ENCODE measurements around the gene BCL3.

The BCL3 gene

DNA sequence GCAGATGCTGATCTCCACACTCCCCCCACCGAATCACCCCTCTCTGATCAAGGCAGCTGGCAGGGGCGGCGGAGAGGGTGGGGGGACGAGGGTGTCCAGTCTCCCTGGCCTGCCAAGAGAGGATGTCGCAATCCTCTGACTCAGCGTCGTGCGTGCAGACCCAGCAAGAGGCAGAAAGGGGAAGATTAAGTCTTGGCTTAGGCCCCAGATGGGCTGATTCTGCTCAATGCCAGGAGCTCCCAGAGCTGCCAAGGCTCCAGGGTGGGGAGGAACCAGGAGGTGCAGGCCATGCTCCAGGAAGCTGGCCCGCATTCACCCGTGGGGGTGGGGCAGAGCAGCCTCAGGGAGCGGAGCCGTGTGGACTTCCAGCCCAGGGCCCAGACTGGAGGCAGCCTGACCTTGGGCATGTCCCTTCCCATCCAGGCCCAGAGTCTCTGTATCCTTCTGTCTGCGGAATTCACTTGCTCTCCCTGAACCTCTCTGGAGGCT, 6.6 kb upstream of the BCL3 start:
- H3K79me2 ChIP-seq (ENCODE audit: insufficient read depth, low read depth) = no peaks in the 10 kb centered on the region
- H3K4me3 ChIP-seq (IDR thresholded peaks at IDR 0.05; ENCODE audit: insufficient read depth, low read depth, low read length) = no peak overlapping the region
- H3K36me3 ChIP-seq (ENCODE audit: insufficient read depth) = no peaks in the 10 kb centered on the region
- H3K4me2 ChIP-seq = peak overlapping the region; percentile 49
- H3K9ac ChIP-seq = peak overlapping the region; percentile 21; the same call in 1 of the 2 replicates
- no peaks in the 10 kb centered on the region for H4K20me1 ChIP-seq (ENCODE audit: insufficient read depth)
- peak overlapping the region; percentile 53 for H3K27ac ChIP-seq
- no peaks in the 10 kb centered on the region for H3K27me3 ChIP-seq (ENCODE audit: insufficient read depth, low read depth)
- H2AFZ ChIP-seq (ENCODE audit: low read depth) = peak overlapping the region; percentile 85
- TF ChIP-seq, protein P1, sequence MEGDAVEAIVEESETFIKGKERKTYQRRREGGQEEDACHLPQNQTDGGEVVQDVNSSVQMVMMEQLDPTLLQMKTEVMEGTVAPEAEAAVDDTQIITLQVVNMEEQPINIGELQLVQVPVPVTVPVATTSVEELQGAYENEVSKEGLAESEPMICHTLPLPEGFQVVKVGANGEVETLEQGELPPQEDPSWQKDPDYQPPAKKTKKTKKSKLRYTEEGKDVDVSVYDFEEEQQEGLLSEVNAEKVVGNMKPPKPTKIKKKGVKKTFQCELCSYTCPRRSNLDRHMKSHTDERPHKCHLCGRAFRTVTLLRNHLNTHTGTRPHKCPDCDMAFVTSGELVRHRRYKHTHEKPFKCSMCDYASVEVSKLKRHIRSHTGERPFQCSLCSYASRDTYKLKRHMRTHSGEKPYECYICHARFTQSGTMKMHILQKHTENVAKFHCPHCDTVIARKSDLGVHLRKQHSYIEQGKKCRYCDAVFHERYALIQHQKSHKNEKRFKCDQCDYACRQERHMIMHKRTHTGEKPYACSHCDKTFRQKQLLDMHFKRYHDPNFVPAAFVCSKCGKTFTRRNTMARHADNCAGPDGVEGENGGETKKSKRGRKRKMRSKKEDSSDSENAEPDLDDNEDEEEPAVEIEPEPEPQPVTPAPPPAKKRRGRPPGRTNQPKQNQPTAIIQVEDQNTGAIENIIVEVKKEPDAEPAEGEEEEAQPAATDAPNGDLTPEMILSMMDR (conservative IDR thresholded peaks at IDR 0.05; ENCODE audit: low read depth, low read length) = no peak
- H3K4me1 ChIP-seq (ENCODE audit: low read depth, poor library complexity, severe bottlenecking) = peaks cover 46% of the 10 kb centered on the region

DNA sequence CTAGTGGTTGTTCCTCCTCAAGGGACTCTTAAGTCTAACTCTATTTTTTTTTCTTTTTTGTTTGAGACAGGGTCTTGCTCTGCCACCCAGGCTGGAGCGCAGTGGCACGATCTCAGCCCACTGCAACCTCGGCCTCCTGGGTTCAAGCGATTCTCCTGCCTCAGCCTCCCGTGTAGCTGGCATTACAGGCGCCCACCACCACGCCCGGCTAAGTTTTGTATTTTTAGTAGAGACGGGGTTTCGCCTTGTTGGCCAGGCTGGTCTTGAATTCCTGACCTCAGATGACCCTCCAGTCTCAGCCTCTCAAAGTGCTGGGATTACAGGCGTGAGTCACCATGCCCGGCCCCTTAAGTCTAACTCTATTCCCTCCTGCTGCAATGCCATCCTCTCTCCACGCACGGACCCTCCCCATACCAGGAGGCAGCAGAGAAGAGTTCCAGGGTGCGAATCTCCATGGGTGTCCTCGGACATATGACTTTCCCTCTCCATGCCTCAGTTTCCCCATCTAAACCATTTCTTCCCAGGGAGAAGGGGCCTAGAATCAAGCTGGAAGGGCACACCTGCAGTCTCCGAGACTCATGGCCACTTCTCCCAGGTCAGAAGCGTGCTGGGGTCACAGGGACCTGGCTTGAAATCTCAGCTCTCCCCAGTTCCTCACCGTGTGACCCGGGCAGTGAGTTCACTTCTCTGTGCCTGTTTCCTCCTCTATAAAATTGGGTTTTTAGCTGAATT, 6.0 kb upstream of the BCL3 start:
- Histone ChIP-seq H3K4me2 (peak overlapping the region; percentile 49), H3K4me3 (IDR thresholded peaks at IDR 0.05; ENCODE audit: insufficient read depth, low read depth, low read length) (no peak overlapping the region), H4K20me1 (ENCODE audit: insufficient read depth) (no peaks in the 10 kb centered on the region), H3K27me3 (ENCODE audit: insufficient read depth, low read depth) (no peaks in the 10 kb centered on the region), H2AFZ (ENCODE audit: low read depth) (peak overlapping the region; percentile 85), H3K9ac (no peak overlapping the region; the same call in 1 of the 2 replicates), H3K4me1 (ENCODE audit: low read depth, poor library complexity, severe bottlenecking) (peaks cover 49% of the 10 kb centered on the region), H3K27ac (peak overlapping the region; percentile 53), H3K79me2 (ENCODE audit: insufficient read depth, low read depth) (no peaks in the 10 kb centered on the region), H3K36me3 (ENCODE audit: insufficient read depth) (no peaks in the 10 kb centered on the region)
- TF ChIP-seq, protein P1 (conservative IDR thresholded peaks at IDR 0.05; ENCODE audit: low read depth, low read length) = no peak

DNA sequence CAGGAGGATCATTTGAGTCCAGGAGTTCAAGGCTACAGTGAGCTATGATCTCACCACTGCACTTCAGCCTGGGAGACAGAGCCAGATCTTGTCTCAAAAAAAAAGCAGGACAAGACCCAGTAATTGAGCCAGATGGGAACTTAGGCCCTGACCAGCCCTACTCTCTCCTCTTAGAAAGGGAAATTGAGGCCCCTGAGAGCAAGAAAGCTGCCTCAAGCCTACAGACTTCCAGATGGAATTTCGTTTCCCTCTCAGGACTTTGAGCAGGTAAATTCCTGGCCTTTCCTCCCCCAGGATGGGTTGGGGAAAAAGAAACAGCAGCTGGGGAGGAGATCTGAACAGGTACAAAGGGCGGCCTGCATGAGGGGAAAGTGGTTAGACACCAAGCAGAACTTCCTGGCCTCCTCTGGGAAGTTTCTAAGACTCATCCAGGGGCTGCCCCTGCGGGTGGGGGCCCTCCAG, 3.6 kb upstream of the BCL3 start:
- no peaks in the 10 kb centered on the region for H3K27me3 ChIP-seq (ENCODE audit: insufficient read depth, low read depth)
- H3K79me2 ChIP-seq (ENCODE audit: insufficient read depth, low read depth) = peaks cover 12% of the 10 kb centered on the region
- no peak overlapping the region for H3K4me3 ChIP-seq (IDR thresholded peaks at IDR 0.05; ENCODE audit: insufficient read depth, low read depth, low read length)
- no peak overlapping the region for H2AFZ ChIP-seq (ENCODE audit: low read depth)
- no peak overlapping the region for H3K4me2 ChIP-seq
- no peak overlapping the region for H3K27ac ChIP-seq
- no peaks in the 10 kb centered on the region for H3K36me3 ChIP-seq (ENCODE audit: insufficient read depth)
- no peaks in the 10 kb centered on the region for H4K20me1 ChIP-seq (ENCODE audit: insufficient read depth)
- peaks cover 45% of the 10 kb centered on the region for H3K4me1 ChIP-seq (ENCODE audit: low read depth, poor library complexity, severe bottlenecking)
- TF ChIP-seq, protein P1 (conservative IDR thresholded peaks at IDR 0.05; ENCODE audit: low read depth, low read length) = no peak
- no peak overlapping the region for H3K9ac ChIP-seq

DNA sequence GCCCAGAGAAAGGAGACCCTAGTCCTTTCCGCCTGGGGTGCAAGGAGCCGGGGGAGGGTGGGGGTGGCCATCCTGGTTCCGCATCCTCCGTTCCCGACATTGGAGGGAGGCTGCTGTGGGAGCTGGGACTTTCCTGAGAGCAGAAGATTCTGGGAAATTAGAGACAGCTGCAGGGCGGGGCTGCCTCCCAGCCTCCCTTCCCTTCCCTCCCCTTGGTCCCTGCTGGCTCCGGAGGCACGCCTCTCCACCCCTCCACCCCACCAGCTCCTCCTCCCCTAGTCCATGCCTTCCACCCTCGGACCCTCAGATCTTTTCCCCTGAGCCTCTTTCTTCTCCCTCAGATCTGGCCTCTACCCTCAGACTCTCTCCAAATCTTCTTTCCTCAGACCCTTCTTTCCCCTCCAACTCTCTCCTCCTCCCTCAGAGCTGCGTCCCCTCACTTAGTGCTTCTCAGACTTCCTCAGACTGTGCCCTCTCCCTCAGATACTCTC, 3.1 kb upstream of the BCL3 start:
- TF ChIP-seq, protein P1 (conservative IDR thresholded peaks at IDR 0.05; ENCODE audit: low read depth, low read length) = no peak
- H3K4me2 ChIP-seq = no peak overlapping the region
- H4K20me1 ChIP-seq (ENCODE audit: insufficient read depth) = no peaks in the 10 kb centered on the region
- H3K27me3 ChIP-seq (ENCODE audit: insufficient read depth, low read depth) = no peaks in the 10 kb centered on the region
- H3K4me1 ChIP-seq (ENCODE audit: low read depth, poor library complexity, severe bottlenecking) = peaks cover 46% of the 10 kb centered on the region
- H3K79me2 ChIP-seq (ENCODE audit: insufficient read depth, low read depth) = peaks cover 16% of the 10 kb centered on the region
- H3K36me3 ChIP-seq (ENCODE audit: insufficient read depth) = no peaks in the 10 kb centered on the region
- no peak overlapping the region for H2AFZ ChIP-seq (ENCODE audit: low read depth)
- H3K27ac ChIP-seq = no peak overlapping the region
- H3K4me3 ChIP-seq (IDR thresholded peaks at IDR 0.05; ENCODE audit: insufficient read depth, low read depth, low read length) = no peak overlapping the region
- H3K9ac ChIP-seq = no peak overlapping the region
